ENCODE data around the gene FOXN1.

DNA sequence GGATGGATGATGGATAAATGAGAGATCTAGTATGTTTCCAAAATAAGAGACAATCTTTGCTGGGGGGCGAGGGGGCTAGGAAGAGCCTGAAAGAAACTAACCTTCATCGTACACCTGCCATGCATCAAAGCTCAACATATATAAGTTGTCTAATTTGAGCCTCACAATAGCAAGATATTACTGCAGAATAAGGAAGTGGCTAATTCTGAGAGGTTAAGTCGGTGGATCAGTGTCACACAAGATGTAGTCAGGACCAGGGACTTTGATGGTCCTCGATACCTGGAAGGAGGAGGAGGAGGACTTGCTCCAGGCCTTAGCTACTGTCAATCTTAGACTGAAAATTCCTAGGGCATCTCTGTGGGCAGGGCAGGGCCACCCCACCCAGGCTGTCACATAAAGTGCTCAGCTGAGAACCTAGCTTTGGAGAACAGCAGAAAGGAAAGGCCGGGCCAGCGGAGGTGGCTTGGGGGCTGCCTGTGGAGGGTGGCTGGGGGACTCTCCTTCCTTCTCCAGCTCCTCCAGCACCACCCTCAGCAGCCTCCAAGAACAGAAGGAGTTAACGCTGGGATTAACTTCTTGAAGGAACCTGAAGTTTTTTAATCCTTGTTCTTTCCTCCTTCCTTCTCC is 33.2 kb upstream of the FOXN1 start:
- TF ChIP-seq, protein P1, sequence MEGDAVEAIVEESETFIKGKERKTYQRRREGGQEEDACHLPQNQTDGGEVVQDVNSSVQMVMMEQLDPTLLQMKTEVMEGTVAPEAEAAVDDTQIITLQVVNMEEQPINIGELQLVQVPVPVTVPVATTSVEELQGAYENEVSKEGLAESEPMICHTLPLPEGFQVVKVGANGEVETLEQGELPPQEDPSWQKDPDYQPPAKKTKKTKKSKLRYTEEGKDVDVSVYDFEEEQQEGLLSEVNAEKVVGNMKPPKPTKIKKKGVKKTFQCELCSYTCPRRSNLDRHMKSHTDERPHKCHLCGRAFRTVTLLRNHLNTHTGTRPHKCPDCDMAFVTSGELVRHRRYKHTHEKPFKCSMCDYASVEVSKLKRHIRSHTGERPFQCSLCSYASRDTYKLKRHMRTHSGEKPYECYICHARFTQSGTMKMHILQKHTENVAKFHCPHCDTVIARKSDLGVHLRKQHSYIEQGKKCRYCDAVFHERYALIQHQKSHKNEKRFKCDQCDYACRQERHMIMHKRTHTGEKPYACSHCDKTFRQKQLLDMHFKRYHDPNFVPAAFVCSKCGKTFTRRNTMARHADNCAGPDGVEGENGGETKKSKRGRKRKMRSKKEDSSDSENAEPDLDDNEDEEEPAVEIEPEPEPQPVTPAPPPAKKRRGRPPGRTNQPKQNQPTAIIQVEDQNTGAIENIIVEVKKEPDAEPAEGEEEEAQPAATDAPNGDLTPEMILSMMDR (conservative IDR thresholded peaks at IDR 0.05; ENCODE audit: low read depth, low read length): no peak
- no peak for TF ChIP-seq EZH2 (IDR thresholded peaks at IDR 0.05; ENCODE audit: low read length, unreplicated experiment)

Data from PC-3 (cell line).